EH (cell line): ENCODE results near the gene FRYL.
"Not testable (repeated sequence)": the region's sequence is repeated elsewhere in the genome, so short reads cannot be mapped to it uniquely, and the experiment has no call there.

Experiments used
- DNase-seq: peaks from one replicate; pipeline ENCODE4 v3.0.0-alpha.2; 2015; ENCODE audit warnings: low read depth

The FRYL gene

DNA sequence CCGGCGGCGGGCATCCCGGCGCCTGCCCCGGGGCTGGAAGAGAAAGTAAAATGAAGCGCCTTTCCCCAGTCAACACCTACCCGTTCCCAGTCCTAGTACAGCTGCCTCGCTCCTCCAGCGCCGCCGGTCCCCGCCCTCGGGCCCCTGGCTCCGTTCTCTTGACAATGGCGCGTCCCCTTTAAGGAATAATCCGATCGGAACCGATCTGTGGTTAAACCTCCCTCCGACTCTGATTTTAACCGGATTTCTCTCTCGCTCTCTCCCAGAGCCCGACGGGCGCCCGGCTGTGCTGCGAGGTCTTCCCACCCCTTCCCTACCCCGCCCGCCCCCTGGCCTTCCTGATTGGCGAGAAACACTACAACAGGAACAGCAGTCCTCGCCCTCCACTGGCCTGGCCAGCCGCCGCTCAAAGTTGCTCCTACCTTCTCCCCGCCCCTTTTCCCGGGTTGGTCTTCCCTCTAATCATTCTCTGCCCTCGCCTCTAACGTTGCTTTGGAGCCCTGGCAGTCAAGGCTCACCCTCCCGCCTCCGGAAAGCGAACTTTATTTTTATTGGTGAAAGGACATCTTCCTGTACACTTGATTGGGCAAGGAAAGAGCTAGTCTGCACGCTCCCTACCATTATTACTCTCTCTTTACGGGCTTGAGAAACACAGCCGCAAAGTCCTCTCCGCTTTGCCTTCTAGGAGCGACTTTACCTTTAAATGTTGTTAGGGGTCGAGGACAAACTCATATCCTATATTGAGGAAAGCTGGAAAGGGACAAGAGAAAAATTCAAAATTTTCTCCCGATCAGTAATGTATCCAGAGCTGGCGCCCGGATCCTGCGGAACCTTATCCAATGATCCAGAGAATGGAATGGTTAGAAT, at the start of gene FRYL:
Gene FRYL, minus strand, starts transcription at position 282 of the 867 bp plus-strand sequence. CDS start 145,869 bp downstream, outside the sequence.
- peak; percentile 100 for DNase-seq

DNA sequence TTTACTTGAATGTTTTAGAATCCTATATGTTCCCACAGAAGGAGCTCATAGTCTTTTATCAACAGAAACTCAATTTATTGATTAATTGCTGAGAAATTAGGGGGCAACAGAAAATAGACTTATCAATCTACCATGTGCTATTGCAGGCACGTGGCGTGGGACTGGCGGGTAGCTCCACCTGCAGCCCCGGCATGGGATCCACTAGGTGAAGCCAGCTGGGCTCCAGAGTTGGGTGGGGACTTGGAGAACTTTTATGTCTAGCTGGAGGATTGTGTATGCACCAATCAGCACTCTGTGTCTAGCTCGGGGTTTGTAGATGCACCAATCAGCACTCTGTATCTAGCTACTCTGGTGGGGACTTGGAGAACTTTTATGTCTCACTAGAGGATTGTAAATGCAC, 47.5 kb upstream of the FRYL start:
- no peak for DNase-seq

DNA sequence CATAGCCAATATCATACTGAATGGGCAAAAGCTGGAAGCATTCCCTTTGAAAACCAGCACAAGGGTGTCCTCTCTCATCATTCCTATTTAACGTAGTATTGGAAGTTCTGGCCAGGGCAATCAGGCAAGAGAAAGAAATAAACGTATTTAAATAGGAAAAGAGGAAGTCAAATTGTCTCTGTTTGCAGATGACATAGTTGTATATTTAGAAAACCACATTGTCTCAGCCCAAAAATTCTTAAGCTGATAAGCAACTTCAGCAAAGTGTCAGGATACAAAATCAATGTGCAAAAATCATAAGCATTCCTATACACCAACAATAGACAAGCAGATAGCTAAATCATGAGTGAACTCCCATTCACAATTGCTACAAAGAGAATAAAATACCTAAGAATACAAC, 41.4 kb upstream of the FRYL start:
- not testable (repeated sequence) for DNase-seq

DNA sequence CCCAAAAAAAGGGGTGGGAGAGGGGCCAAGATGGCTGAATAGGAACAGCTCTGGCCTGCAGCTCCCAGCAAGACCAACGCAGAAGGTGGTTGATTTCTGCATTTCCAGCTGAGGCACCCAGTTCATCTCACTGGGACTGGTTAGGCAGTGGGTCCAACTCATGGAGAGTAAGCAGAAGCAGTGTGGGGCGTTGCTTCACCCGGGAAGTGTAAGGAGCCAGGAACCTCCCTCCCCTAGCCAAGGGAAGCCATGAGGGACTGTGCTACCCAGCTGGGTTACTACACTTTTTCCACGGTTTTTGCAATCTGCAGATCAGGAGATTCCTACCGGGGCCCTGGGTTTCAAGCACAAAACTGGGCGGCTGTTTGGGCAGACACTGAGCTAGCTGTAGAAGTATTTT, 36.9 kb upstream of the FRYL start:
- DNase-seq, result no peak

DNA sequence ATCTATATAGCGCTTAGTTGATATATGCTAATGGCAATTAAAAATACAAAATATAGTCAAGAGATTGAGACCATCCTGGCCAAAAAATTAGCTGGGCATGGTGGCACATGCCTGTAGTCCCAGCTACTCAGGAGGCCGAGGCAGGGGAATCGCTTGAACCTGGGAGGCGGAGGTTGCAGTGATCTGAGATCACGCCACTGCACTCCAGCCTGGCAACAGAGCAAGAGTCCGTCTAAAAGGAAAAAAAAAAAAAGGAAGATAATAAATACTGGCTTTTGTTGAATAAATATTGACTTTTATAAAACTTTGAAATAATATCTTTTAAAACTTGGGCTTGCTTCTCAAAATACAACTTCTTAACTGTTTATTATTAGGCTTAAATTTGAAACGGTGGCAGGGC, 36.2 kb upstream of the FRYL start:
- not testable (repeated sequence) for DNase-seq

DNA sequence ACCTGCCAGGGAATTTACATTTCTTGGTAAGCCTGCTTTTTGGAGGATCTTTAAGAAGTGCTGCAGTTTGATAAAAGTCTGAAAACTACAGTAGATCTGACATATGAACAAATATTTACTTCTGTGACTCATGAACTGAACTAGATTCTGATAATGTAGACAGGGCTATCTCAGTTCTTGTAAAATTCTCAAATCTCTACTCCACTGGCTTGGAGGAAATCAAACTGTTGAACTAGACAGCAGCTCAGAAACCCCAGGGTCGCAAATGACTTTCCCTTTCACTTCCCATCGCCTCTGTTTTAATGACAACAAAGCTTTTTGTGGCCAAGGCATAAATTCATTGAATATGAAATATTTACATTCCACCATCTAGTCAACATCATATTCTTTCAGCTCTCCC, 35.4 kb upstream of the FRYL start:
- DNase-seq, result no peak

DNA sequence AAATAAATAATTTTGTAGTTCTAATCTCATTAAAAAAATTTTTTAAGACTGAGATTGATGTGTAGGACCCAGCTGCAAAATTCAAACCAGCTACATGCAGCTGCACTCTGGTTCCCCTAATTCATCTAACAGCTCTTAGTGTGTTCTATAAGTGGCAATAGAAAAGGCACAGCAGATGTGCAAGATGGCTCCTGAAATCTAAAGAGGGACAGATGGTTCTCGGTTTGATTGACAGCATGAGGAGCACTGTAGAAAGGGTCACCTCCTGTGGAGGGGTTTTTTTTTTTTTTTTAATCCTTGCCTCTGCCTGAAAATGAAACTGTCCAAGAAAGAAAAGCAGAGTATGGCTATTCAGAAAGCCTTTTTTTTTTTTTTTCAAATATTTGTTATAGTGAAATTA, 33.9 kb upstream of the FRYL start:
- no peak for DNase-seq

DNA sequence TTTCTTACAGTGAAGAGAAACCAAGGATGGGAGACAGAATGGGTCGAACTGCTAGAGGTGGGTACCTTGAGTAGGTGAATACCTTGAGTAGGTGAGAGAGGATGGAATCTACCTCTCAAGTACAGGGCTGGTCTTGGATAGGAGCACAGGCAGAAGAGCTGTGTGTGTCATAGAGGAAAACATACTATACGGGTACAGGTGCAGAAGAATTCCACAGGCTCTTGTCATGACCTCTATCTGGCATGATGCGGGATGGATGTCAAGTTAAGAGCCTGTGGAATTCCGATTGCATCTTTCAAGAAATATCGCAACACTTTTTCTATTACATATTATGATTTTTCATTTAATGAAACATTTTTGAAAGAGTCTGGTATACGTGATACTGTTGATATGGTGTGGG, 32.8 kb upstream of the FRYL start:
- no peak for DNase-seq

DNA sequence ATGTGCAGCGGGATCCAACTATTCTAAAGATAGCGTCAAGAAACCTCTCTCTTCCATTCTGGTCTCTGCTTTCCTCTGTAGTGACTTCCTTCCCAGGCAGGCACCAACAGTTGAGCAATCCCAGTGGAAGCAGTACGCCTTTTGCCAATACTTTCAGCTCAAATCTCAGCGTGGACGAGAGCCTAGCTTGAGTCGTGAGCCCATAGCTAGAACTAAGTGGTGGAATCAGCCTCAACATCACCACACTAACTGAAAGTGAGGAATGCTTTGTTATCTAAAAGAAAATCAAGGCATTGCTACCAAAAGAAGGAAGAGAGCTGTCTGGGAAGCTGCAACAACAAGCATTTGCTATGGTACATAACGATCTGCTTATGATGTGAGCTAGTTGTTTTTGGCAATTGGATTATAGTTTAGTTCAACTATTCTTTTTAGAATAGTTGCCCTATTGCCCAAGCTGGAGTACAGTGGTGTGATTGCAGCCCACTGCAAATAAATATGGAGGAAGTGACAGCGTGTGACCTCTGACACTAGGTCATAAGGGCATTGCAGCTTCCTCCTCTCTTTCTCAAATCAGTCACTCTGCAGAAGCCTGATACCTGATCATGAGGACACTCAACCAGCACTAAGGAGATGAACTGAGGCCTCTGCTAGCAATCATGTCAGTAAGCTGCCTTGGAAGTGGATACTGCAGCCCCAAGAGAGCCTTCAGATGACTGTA, 24.7 kb upstream of the FRYL start:
- peak; percentile 30 for DNase-seq

DNA sequence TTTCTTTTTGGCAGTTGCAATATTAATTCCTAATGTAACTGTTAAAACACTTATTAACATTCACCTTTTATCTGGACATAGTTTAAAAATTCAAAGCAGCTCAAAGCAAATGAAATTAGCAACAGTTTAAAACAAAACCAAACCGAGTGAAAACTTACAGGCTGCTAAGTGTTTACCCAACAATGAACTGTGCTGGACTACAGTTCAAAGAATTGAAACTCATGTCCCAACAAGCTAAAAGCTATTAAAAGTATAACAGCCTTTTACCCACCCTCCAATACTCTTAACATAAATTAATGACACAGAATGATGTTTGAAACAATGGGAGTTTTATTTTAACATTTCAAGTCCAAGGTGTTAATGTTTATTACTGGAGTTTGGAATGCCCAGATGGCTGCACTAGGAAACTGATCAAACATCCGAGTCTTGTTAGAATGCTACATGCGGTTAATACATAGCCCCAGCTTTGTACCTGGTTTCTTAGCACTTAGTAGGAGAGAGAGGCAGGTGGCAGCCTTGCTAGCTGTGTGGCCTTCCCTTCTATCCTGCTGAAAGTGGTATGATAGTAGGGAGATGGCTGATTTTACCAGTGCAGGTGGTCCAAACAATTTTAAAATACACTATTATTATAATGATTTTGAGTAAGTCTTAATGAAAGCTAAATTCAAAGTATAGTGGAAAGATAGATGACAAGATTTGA, 21.1 kb upstream of the FRYL start:
- DNase-seq, result no peak

DNA sequence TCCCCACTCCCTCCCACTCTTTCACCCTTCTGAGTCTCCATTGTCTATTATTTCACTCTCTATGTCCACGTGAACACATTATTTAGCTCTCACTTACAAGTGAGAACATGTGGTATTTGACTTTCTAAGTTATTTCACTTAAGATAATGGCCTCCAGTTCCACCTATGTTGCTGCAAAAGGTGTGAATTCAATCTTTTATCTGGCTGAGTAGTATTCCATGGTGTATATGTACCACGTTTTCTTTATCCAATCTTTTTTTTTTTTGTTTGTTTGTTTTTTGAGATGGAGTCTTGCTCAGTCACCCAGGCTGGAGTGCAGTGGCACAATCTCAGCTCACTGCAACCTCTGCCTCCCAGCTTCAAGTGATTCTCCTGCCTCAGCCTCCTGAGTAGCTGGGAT, 20.1 kb upstream of the FRYL start:
- DNase-seq, result not testable (repeated sequence)

DNA sequence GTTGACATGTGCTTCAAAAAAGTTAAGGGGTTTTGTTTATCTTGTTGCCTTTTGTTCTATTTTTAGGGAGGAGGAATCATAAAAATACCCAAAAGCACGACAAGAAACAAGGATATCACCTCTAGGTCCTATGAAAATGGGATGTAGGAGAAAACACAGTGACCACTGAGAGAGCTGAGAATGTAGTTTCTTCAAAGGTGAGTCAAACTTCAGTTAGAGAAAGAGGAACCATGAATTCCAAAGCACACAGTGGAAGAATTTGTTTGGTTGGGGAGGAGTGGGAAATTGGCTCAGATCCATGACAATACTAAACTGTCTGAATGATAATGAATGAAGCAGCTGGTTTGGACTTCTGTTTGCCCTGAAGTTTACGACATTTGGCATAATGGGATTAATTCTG, 19.1 kb upstream of the FRYL start:
- DNase-seq, result peak; percentile 38

DNA sequence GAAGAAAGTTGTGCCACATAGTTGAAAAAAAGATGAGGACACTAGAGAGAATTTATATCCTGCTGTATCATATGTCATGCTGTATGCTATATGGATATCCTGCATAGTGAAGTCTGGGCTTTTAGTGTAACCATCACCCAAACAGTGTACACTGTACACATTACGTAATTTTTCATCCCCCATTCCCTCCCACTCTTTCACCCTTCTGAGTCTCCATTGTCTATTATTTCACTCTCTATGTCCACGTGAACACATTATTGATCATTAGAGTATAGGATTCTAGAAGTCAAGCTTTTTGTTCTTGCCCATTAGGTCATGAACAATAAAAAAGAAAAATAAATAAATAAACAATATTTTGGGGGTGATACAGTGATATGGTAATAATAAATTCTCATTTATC, 18.0 kb upstream of the FRYL start:
- no peak for DNase-seq

DNA sequence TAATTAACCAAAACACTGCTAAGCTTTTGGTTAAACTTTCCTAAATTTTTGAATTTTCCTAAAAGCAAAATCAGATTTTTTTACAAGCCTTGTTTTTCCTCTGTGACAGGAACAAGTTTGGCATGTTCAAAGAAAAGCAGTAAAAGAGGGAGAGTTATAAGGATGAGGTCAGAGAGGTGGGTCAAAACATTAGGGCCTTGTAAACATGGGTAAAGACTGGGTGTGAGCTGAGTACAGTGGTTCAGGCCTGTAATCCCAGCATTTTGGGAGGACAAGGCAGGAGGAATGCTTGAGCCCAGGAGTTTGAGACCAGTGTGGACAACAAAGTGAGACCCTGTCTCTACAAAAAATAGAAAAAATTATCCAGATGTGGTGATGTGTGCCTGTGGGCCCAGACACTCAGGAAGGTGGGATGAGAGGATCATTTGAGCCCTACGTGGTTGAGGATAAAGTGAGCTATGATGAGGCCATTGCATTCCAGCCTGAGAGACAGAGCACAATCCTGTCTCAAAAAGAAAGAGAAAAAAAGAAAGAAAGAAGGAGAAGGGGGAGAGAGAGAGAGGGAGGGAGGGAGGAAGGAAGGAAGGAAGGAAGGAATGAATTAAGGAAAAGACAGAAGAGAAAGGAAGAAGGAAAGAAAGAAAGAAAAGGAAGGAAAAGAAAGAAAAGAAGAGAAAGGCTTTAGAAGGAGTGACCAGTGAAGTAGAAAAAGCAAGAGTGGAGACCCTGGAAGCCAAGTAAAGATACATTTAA, 17.0 kb upstream of the FRYL start:
- no peak for DNase-seq

DNA sequence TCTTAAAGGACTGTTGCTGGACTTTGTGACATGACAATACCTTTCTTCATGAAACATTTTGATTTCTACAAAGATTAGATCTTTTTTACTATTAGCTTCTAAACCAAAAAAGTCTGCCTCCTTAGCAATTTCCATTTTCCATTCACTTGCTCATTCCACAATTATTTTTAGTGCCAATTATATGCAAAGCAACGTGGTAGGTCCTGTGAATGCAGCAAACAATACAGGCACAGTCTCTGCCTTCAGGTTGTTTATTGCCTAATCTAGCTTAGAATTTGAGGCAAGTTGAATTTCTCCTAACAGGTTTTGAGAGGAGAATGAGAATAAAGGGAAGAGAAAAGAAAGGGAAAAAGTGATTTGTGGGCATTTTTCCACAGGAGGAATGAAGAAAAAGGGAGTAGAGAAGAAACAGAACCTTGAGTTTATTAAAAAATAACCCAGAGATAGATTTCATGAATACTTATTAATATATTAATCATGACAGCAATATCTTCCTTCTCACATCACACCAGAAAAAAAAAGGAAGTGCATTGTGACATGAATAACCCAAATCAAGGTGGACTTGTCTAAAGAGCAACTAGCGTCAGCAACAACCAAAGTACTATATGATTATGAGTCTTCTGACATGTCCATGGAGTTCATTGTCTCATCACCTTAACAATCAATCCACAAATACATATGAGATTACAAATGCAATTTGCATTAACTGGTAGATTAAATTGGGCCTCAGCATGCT, 16.3 kb upstream of the FRYL start:
- no peak for DNase-seq

DNA sequence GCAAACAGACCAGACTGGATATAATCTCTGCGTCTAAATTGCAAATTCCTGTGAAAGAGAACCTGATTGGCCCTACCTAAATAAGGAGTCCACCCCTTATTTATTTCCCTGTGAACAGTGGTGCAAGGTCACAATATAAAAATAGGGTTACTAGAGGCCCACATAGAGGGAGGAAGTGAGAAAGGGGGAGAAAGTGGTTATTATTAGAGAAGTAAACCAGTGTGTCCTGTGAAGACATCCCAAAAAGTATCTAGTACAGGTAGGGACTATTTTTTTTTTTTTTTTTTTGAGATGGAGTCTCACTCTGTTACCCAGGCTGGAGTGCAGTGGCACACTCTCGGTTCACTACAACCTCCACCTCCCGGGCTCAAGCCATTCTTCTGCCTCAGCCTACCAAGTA, 15.0 kb upstream of the FRYL start:
- no peak for DNase-seq

DNA sequence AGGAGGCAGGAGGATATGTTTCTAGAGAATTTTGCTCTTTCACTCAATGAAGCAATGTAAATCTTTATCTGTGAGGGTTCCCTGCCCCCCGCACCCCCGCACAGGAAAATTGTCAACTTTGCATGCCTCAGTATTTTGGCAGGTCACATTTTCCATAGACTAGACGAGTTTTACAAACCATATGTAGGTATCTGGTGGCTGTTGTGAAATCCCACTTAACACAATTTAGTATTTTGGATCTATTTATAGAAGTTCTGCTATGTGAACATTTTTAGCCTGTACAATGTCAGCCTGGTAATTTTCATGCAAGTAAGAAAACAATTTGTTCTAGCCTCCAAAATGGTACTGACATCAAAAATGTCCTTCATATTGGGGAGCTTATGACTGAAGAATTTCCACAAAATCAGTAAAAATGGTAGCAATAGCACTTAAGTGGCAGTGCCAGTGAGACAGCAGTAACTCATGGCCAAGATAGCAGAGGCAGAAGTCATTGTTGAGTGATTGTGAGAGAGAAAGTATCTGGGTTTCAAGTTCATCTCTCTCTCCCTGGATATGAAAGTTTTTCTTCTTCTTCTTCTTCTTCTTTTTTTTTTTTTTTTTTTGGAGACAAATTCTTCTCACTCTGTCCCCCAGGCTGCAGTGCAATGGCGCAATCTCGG, 12.4 kb upstream of the FRYL start:
- DNase-seq, result peak; percentile 34

DNA sequence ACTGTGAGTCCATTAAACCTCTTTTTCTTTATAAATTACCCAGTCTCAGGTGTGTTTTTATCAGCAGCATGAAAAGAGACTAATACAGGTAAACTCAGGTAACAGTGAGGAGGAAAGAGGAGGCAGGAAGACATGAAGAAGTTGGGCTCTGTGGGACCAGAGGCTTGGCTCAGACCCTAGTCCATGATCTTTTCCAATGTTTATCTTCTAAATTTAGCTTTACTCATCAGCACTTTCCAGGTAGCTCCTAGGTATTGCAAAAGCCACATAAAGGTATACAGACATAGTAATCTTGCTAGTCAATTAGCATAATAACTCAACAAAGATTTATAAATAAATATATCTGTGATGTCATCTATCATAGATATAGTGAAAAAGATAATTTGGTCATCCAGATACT, 11.2 kb upstream of the FRYL start:
- no peak for DNase-seq

DNA sequence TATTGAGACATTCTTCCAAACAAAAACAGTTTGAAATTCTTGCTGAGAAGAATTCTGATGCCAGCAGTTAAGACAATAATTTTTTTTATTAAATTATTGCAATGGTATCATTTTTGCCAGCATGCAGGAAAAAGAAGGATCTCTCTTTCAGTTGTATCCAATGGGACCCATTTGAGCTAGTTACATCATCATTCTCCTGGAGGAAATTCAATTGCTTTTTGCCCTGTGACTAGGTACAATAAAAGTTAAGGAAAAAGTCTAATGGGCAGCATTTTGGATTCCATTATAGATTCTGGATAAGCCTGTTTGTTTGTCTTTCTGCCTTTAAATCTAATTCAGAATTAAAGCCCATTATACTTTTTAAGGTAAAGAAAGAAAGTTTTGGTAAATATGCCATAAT, 10.5 kb upstream of the FRYL start:
- DNase-seq, result no peak

DNA sequence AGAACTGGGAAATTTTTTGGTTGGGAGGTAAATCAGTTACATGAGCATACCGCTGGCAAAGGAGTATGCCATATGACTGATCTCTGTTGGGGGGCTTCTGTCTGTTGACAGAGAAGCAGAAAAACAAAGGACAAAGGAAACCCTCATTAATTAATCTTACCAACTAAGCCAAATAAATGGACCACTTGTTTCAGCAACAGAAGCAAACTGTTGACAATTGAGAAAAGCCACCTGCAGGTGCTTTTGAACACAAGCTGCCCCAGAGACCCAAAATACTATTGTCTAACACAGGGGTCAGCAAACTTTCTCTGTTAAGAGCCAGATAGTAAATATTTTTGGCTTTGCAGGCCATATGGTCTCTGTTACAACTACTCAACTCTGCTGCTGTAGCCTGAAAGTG, 7.0 kb upstream of the FRYL start:
- DNase-seq, result no peak

DNA sequence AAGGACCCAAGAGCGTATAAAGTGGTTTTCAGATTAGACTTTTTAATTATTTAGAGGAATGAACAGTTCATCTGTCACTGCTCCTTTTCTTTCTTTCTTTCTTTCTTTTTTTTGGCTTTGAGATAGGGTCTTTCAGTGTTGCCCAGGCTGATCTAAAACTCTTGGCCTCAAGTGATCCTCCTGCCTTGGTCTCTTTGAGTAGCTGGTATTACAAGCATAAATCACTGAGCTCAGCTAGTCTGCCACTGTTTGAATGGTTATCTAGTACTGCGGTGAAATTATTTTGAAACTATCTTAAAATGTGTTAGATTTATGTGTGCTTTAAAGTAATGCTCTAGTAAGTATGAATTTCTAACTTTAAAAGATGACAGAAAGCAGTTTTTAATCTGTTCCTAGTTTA, 6.5 kb upstream of the FRYL start:
- DNase-seq, result no peak
